Measurements from ENCODE around the gene NR3C2. TPM values are rescaled to one million over a fixed set of nuclear protein-coding genes. Genes with fewer than 3 reads are reported as not detected.

The NR3C2 gene
- total and polyA plus RNA-seq, 10 of the 15 experiments (the other 5 are each of a cell fraction or from before 2014, with no cell fraction given): 0.05 to 0.11 (median 0.08) TPM; not detected in 4

DNA sequence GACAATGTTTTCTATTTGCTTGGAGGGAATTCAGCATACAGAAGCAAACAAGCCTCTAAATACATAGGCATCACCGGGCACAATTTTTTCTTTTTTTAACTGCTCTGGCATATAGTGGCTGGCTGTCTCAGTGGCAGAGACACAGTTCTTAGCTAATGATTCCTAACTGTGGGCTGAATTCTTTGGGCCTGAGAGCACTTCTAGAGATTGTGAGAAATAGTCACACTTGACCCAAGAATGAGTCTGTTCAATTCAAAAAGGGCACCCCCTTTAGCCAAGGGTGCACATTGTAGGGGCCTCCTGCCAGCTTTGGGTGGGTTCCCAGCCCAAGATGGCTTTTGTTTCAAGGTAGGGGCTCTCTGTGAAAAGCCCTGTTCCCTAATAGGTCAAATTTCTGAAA lies 364.6 kb downstream of the NR3C2 start:
- 100% methylated on average over 1 of the region's 1 CpG for WGBS (ENCODE audit: insufficient coverage, insufficient replicate concordance, low lambda C conversion rate, missing lambda C conversion rate)
- H4K20me1 ChIP-seq (ENCODE audit: control insufficient read depth, insufficient read depth): no peaks in the 10 kb centered on the region
- intact Hi-C loops (cut with micrococcal nuclease; ENCODE audit: unreplicated experiment): no loop called here
- ChIA-PET RAD21 (ENCODE audit: unreplicated experiment) (no interaction called here), SMC1A (ENCODE audit: uncharacterized antibody, unreplicated experiment) (interaction anchor here (1.6 to 2.2 kb wide), 2 partner anchors 8 to 9 kb away, joined by 4 to 5 read pairs; no protein-coding TSS in a partner anchor), CTCF (interaction anchor here (0.9 to 1.4 kb wide), 2 partner anchors 9 to 152 kb away, joined by 3 read pairs; no protein-coding TSS in a partner anchor), POLR2A (no interaction called here)
- H3K4me1 ChIP-seq (ENCODE audit: control insufficient read depth, insufficient read depth, low read length): no peaks in the 10 kb centered on the region
- H2AFZ ChIP-seq (ENCODE audit: control insufficient read depth, low read depth, low read length): no peak overlapping the region
- H3K9ac ChIP-seq (ENCODE audit: control insufficient read depth, insufficient read depth, low read length): no peak overlapping the region
- no peak for DNase-seq (ENCODE audit: low read depth, low spot score)
- BruUV-seq (replicated peaks): no TSS peak
- no peak for FAIRE-seq
- in situ Hi-C loops (cut with MboI): no loop called here
- no peaks in the 10 kb centered on the region for H3K27me3 ChIP-seq (replicated peaks in 1 of 2; ENCODE audit: control insufficient read depth in 2 of 2, insufficient read depth in 2 of 2, low read length in 1 of 2)
- H3K36me3 ChIP-seq (ENCODE audit: control insufficient read depth in 2 of 2, insufficient read depth in 2 of 2, low read length in 1 of 2): peaks cover 4 to 9% of the 10 kb centered on the region in 2 experiments; a peak in 3 of 4 replicates
- H3K4me2 ChIP-seq (ENCODE audit: control insufficient read depth, insufficient read depth): no peak overlapping the region
- no peak for TF ChIP-seq ASH2L (IDR thresholded peaks at IDR 0.05; ENCODE audit: borderline replicate concordance, low read depth)
- TF ChIP-seq, protein P1, sequence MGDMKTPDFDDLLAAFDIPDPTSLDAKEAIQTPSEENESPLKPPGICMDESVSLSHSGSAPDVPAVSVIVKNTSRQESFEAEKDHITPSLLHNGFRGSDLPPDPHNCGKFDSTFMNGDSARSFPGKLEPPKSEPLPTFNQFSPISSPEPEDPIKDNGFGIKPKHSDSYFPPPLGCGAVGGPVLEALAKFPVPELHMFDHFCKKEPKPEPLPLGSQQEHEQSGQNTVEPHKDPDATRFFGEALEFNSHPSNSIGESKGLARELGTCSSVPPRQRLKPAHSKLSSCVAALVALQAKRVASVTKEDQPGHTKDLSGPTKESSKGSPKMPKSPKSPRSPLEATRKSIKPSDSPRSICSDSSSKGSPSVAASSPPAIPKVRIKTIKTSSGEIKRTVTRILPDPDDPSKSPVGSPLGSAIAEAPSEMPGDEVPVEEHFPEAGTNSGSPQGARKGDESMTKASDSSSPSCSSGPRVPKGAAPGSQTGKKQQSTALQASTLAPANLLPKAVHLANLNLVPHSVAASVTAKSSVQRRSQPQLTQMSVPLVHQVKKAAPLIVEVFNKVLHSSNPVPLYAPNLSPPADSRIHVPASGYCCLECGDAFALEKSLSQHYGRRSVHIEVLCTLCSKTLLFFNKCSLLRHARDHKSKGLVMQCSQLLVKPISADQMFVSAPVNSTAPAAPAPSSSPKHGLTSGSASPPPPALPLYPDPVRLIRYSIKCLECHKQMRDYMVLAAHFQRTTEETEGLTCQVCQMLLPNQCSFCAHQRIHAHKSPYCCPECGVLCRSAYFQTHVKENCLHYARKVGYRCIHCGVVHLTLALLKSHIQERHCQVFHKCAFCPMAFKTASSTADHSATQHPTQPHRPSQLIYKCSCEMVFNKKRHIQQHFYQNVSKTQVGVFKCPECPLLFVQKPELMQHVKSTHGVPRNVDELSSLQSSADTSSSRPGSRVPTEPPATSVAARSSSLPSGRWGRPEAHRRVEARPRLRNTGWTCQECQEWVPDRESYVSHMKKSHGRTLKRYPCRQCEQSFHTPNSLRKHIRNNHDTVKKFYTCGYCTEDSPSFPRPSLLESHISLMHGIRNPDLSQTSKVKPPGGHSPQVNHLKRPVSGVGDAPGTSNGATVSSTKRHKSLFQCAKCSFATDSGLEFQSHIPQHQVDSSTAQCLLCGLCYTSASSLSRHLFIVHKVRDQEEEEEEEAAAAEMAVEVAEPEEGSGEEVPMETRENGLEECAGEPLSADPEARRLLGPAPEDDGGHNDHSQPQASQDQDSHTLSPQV (IDR thresholded peaks at IDR 0.05): no peak
- no peak for TF ChIP-seq RAD51 (IDR thresholded peaks at IDR 0.05)
- no peak for TF ChIP-seq FOS (IDR thresholded peaks at IDR 0.05; ENCODE audit: borderline replicate concordance, extremely low read depth, insufficient read length)
- TF ChIP-seq ZZZ3 (IDR thresholded peaks at IDR 0.05; ENCODE audit: control insufficient read depth, insufficient read length, low read depth): no peak
- TF ChIP-seq ESRRA (IDR thresholded peaks at IDR 0.05; ENCODE audit: low read length): no peak
- TF ChIP-seq, protein P2, sequence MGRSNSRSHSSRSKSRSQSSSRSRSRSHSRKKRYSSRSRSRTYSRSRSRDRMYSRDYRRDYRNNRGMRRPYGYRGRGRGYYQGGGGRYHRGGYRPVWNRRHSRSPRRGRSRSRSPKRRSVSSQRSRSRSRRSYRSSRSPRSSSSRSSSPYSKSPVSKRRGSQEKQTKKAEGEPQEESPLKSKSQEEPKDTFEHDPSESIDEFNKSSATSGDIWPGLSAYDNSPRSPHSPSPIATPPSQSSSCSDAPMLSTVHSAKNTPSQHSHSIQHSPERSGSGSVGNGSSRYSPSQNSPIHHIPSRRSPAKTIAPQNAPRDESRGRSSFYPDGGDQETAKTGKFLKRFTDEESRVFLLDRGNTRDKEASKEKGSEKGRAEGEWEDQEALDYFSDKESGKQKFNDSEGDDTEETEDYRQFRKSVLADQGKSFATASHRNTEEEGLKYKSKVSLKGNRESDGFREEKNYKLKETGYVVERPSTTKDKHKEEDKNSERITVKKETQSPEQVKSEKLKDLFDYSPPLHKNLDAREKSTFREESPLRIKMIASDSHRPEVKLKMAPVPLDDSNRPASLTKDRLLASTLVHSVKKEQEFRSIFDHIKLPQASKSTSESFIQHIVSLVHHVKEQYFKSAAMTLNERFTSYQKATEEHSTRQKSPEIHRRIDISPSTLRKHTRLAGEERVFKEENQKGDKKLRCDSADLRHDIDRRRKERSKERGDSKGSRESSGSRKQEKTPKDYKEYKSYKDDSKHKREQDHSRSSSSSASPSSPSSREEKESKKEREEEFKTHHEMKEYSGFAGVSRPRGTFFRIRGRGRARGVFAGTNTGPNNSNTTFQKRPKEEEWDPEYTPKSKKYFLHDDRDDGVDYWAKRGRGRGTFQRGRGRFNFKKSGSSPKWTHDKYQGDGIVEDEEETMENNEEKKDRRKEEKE (IDR thresholded peaks at IDR 0.05): no peak
- no peak for TF ChIP-seq SMAD5 (IDR thresholded peaks at IDR 0.05; ENCODE audit: low read depth)
- TF ChIP-seq RB1 (IDR thresholded peaks at IDR 0.05; ENCODE audit: borderline replicate concordance): no peak
- TF ChIP-seq MTA3 (IDR thresholded peaks at IDR 0.05; ENCODE audit: borderline replicate concordance, low read length): no peak
- H3K79me2 ChIP-seq (ENCODE audit: control insufficient read depth, insufficient read depth, low read length): no peaks in the 10 kb centered on the region
- no peak overlapping the region for H3K4me3 ChIP-seq
- peaks cover 7% of the 10 kb centered on the region; the same call in 1 of the 3 replicates for H3K9me3 ChIP-seq (replicated peaks; ENCODE audit: control insufficient read depth, insufficient read depth, low read length)
- no peak overlapping the region for H3K27ac ChIP-seq (ENCODE audit: control insufficient read depth, insufficient read depth)
- no peak for ATAC-seq
